Measurements from ENCODE around the gene INPP4B. TPM values are rescaled to one million over a fixed set of nuclear protein-coding genes. Genes with fewer than 3 reads are reported as not detected.

INPP4B gene
- total RNA-seq, 1 donor from 2014 or later: 32.7 TPM

DNA sequence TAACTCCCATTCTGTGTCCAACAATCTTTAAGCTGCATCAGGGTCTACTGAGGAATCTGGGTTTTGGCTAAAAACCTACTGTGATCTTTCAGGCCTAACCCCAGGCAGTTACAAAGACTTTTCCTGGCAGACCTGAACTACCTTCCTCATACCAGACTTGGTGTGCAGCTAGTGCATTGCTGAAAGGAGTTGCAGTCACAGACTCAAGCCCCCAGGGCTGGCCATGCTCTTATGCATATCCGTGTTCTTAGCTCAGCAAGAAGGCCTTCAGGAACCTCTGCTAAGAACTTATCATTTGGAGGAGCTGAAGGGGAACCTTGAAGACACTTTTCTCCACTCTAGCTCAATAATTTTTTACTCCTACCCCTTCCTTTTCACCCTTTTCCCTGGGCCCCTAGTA, 147.5 kb downstream of the INPP4B start:
- no peaks in the 10 kb centered on the region for H3K9me3 ChIP-seq
- no peaks in the 10 kb centered on the region for H3K27me3 ChIP-seq
- H3K4me3 ChIP-seq: no peak overlapping the region
- no peaks in the 10 kb centered on the region for H3K4me1 ChIP-seq
- DNase-seq (ENCODE audit: low spot score in 2 of 2): no peak
- no peak for TF ChIP-seq CTCF (IDR thresholded peaks at IDR 0.05)
- H3K27ac ChIP-seq: no peak overlapping the region
- no peaks in the 10 kb centered on the region for H3K36me3 ChIP-seq
- intact Hi-C loops (cut with DNase I): no loop called here

- intact Hi-C loops (cut with DNase I): no loop called here
These were observed 148.2 kb downstream of the INPP4B start for GRCh38 chr4:142697928-142698327.

GRCh38 chr4:142697320-142697719, 148.8 kb downstream of the INPP4B start:
- no peak for TF ChIP-seq CTCF (IDR thresholded peaks at IDR 0.05)
- H3K4me1 ChIP-seq: no peaks in the 10 kb centered on the region
- H3K4me3 ChIP-seq: no peak overlapping the region
- no peaks in the 10 kb centered on the region for H3K9me3 ChIP-seq
- H3K27me3 ChIP-seq: no peaks in the 10 kb centered on the region
- intact Hi-C loops (cut with DNase I): no loop called here
- no peak overlapping the region for H3K27ac ChIP-seq
- DNase-seq (ENCODE audit: low spot score in 2 of 2): no peak
- H3K36me3 ChIP-seq: no peaks in the 10 kb centered on the region

More at GRCh38 chr4:142697928-142698327, 148.2 kb downstream of the INPP4B start:
- H3K4me1 ChIP-seq: no peaks in the 10 kb centered on the region
- no peak overlapping the region for H3K27ac ChIP-seq
- no peaks in the 10 kb centered on the region for H3K27me3 ChIP-seq
- DNase-seq (ENCODE audit: low spot score in 2 of 2): no peak
- H3K9me3 ChIP-seq: no peaks in the 10 kb centered on the region
- no peak overlapping the region for H3K4me3 ChIP-seq
- H3K36me3 ChIP-seq: no peaks in the 10 kb centered on the region
- no peak for TF ChIP-seq CTCF (IDR thresholded peaks at IDR 0.05)

- TF ChIP-seq CTCF (IDR thresholded peaks at IDR 0.05): no peak
- H3K4me1 ChIP-seq: no peaks in the 10 kb centered on the region
- no peaks in the 10 kb centered on the region for H3K9me3 ChIP-seq
- intact Hi-C loops (cut with DNase I): no loop called here
- H3K27me3 ChIP-seq: no peaks in the 10 kb centered on the region
- no peaks in the 10 kb centered on the region for H3K36me3 ChIP-seq
- no peak for DNase-seq (ENCODE audit: low spot score in 2 of 2)
- no peak overlapping the region for H3K27ac ChIP-seq
- no peak overlapping the region for H3K4me3 ChIP-seq
These were observed 149.6 kb downstream of the INPP4B start for GRCh38 chr4:142696334-142697122.

DNA sequence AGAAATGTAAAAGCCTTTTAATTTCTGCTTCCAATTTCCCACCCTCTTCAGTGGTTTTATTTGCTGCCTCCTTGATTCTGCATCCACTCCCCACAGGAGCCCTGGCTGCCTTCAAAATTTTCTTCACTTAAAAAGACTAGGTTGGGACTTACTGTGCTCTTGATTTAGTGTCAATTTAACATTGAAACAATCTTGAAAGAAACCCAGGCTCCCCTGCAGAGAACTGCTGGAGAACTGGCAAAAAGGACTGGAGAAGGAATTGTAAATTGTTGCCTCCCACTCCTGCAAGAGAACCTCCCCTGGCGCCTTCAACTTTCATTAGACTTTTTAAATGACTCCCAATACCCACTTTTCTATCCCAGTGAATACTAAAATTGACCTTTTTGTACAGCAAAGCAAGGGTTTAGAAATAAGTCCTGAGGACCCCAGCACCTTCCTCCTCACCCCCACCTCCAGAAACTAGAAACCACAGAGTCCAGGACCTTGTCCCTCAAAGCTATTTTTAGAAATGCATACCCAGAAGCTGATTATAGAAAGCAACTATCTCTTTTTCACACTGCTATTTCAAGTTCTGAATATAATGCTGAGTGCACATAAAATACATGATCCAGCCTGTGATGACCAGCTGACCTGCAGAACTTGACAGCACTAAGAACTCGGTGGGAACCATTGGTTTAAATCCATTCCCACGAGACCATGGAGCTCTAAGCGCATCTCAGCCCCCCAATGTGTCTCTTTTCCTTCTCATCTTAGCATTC, 155.5 kb downstream of the INPP4B start:
- Histone ChIP-seq H3K27me3 (no peaks in the 10 kb centered on the region), H3K9me3 (no peaks in the 10 kb centered on the region), H3K4me3 (no peak overlapping the region), H3K27ac (no peak overlapping the region), H3K4me1 (peaks cover 0 to 5% of the 10 kb centered on the region in 2 donors), H3K36me3 (no peaks in the 10 kb centered on the region)
- no peak for DNase-seq (ENCODE audit: low spot score in 2 of 2)
- intact Hi-C loops (cut with DNase I): no loop called here
- TF ChIP-seq CTCF (IDR thresholded peaks at IDR 0.05): no peak

All from ascending aorta (tissue), 2 donors.